Activated naive CD4-positive, alpha-beta T cell treated with anti-CD3 and anti-CD28 coated beads for 36 hours (primary cell): ENCODE data around the gene AGTPBP1. TPM values are rescaled to one million over a fixed set of nuclear protein-coding genes. Genes with fewer than 3 reads are reported as not detected.
"Not testable (repeated sequence)": the region's sequence is repeated elsewhere in the genome, so short reads cannot be mapped to it uniquely, and the experiment has no call there.

ENCODE experiments used
- CTCF ChIA-PET: fragments of 350-600 bp; sonication (Branson Sonifier 250); formaldehyde crosslinking; loops from one replicate; lab custom pipeline; 2021; ENCODE audit warnings: antibody characterized with exemption; lab: Charles Lee
- DNase-seq: peaks from one replicate; pipeline ENCODE4 v3.0.0-alpha.2; 2020
- H3K27ac Mint-ChIP-seq: one replicate; pipeline ENCODE4 v1.8.0; 2021; ENCODE audit warnings: mild to moderate bottlenecking, mixed read lengths
- H3K27me3 Mint-ChIP-seq: one replicate; pipeline ENCODE4 v1.8.0; 2021; ENCODE audit warnings: low read depth, mixed read lengths
- H3K36me3 Mint-ChIP-seq: one replicate; pipeline ENCODE4 v1.8.0; 2021; ENCODE audit warnings: low read depth, mixed read lengths
- H3K4me1 Mint-ChIP-seq: one replicate; pipeline ENCODE4 v1.8.0; 2021; ENCODE audit warnings: low read depth, mixed read lengths
- H3K4me3 Mint-ChIP-seq: one replicate; pipeline ENCODE4 v1.8.0; 2021; ENCODE audit warnings: mild to moderate bottlenecking, moderate library complexity, mixed read lengths
- H3K9me3 Mint-ChIP-seq: one replicate; pipeline ENCODE4 v1.8.0; 2021; ENCODE audit warnings: mixed read lengths
- intact Hi-C: fragments of 100-400 bp; cut with micrococcal nuclease; formaldehyde crosslinking; loops from one replicate; pipeline ENCODE4 v1.15.1; 2023
- total RNA-seq, 2 experiments: library from RNA; stranded (reverse); gene quantifications; one replicate each; pipeline ENCODE4 v1.2.3, GENCODE V29; 2021

AGTPBP1 gene
- total RNA-seq, 2 experiments from 2014 or later = 37.6 to 39.0 TPM

DNA sequence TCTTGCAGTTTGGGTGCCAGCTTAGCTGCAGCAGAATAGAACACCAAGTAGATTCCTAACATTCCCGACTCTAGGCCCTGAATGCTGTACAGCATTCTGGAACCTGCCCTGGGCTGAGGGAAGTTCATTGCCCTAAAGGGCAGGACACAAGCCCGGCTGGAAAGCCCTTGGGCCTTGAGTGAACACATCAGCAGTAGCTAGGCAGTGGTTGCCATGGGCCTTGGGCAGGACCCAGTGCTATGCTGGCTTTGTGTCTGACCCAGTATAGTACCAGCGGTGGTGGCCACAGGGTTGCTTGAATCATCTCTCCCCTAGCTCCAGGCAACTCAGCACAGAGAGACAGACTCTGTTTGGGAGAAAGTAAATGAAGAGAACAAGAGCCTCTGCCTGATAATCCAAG is 137.8 kb downstream of the AGTPBP1 start:
- Mint-ChIP-seq H3K9me3 (no peaks in the 10 kb centered on the region), H3K27me3 (no peaks in the 10 kb centered on the region), H3K36me3 (peaks cover 22% of the 10 kb centered on the region), H3K27ac (no peak overlapping the region), H3K4me3 (no peak overlapping the region), H3K4me1 (peaks cover 2% of the 10 kb centered on the region)
- intact Hi-C loops = no loop called here
- CTCF ChIA-PET = interaction anchor here (0.6 kb wide), 1 partner anchor 32 kb away, joined by 3 read pairs; no protein-coding TSS in a partner anchor
- DNase-seq = no peak

DNA sequence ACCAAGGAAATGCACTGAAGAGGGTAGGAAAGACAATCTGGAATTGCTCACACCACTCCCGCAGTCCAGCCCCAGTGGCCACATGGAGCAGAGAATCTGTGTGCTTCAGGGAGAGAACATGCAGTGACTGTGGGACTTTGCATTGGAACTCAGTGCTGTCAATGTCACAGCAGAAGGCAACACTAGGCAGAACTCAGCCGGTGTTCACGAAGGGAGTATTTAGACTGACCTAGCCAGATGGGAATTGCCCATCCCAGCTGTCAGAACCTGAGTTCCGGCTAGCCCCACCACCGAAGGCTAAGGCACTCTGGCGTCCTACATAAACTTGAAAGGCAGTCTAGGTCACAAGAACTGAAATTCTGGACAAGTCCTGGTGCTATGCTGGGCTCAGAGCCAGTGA is 139.0 kb downstream of the AGTPBP1 start:
- DNase-seq = no peak
- CTCF ChIA-PET = no interaction called here
- H3K4me1 Mint-ChIP-seq = no peaks in the 10 kb centered on the region
- no peaks in the 10 kb centered on the region for H3K9me3 Mint-ChIP-seq
- no peaks in the 10 kb centered on the region for H3K27me3 Mint-ChIP-seq
- H3K27ac Mint-ChIP-seq = no peak overlapping the region
- no peak overlapping the region for H3K4me3 Mint-ChIP-seq
- intact Hi-C loops = no loop called here
- peaks cover 22% of the 10 kb centered on the region for H3K36me3 Mint-ChIP-seq

DNA sequence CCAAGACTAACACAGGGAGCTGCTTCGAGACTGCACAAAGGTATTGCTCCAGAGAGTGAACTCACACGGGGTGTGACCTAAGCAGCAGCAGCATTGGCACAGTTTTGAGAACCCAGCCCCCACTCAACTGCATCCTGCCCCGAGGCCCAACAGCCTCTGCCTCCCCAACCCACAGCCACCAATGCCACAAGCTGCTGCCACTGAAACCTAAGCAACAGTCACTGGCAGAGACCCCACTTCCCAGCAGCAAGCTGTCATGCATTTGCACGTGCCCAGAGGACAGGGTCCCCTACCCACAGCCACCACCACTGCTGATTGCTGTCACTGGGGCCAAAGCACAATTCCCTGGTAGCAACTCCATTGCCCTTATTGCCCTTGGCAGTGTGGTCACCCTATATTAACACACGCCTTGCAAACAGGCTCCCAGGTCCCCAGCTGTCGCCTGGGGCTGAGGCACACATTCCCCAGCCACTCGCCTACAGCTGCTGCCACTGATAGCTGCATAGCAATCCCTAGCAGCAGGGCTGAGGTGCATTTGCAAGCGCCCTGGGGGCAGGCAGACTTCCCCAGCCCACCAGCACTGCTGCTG is 141.0 kb downstream of the AGTPBP1 start:
- Mint-ChIP-seq H3K9me3 (no peaks in the 10 kb centered on the region), H3K4me3 (no peak overlapping the region), H3K36me3 (peaks cover 20% of the 10 kb centered on the region)

DNA sequence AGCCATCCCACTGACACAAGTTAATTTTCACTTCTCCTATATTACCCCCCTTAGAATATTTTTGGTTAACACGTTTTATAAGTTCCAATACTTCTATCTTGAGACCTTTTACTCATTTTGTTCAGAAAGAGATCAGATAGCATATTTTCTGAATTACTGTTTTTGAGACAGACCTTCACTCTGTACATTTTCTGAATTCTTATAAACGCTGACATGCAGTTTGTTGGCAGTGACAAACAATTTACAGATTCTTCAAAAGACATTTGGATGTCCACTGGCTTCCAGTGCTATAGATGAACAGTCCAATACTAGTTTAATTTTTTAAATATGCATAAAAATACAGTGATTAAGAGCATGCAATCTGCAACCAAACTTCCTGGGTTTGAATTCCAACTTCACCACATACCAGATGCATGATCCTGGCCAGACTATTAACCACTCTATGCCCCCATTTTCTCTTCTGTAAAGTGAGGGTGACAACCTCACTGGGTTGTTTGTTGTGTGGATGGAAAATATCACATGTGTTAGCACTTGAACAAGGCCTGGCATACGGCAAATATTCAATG is 142.1 kb downstream of the AGTPBP1 start:
- H3K36me3 Mint-ChIP-seq = peaks cover 19% of the 10 kb centered on the region
- no peaks in the 10 kb centered on the region for H3K9me3 Mint-ChIP-seq
- no peak overlapping the region for H3K27ac Mint-ChIP-seq
- CTCF ChIA-PET = no interaction called here
- no peaks in the 10 kb centered on the region for H3K27me3 Mint-ChIP-seq
- H3K4me3 Mint-ChIP-seq = no peak overlapping the region
- H3K4me1 Mint-ChIP-seq = no peaks in the 10 kb centered on the region
- DNase-seq = no peak
- intact Hi-C loops = no loop called here

More for the DNA sequence above, 141.0 kb downstream of the AGTPBP1 start:
- CTCF ChIA-PET = interaction anchor here (0.6 kb wide), 1 partner anchor 59 kb away, joined by 5 read pairs; no protein-coding TSS in a partner anchor
- peak; percentile 5 for DNase-seq
- Mint-ChIP-seq H3K4me1 (no peaks in the 10 kb centered on the region), H3K27me3 (no peaks in the 10 kb centered on the region), H3K27ac (no peak overlapping the region)
- intact Hi-C loops = no loop called here

DNA sequence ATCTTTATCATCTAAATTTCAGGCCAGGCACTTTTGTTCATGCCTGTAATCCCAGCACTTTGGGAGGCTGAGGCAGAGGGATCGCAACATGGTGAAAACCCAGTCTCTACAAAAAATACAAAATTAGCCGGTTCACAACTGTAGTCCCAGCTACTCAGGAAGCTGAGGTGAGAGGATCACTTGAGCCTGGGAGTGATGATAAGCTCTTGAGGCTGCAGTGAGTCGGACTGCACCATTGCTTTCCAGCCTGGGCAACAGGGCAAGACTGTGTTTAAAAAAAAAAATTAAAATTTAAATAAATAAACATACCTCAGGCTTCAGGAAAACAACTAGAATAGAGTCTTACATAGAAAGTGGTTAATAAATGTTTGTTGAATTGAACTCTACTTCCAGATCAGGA is 147.4 kb downstream of the AGTPBP1 start:
- Mint-ChIP-seq H3K4me3 (no peak overlapping the region), H3K36me3 (peaks cover 11% of the 10 kb centered on the region), H3K4me1 (no peaks in the 10 kb centered on the region), H3K9me3 (no peaks in the 10 kb centered on the region), H3K27ac (no peak overlapping the region), H3K27me3 (no peaks in the 10 kb centered on the region)
- CTCF ChIA-PET = no interaction called here
- intact Hi-C loops = no loop called here
- no peak for DNase-seq

DNA sequence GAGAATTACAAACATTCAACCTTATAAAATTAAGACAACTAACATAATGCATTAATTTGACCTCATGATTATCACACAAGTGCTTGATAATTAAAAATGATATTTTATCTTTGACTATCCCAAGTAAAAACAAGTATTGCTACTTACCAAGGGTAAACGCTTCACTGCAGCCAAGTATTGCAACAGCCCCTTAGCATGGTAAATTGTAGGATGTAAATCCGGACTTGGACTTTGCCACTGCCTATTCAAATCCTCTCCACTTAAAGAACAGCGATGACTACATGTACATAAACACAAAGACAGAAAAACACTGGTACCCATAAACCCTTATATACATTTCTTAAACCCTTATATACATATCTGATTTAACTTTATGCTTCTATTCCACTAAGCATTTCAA is 155.1 kb downstream of the AGTPBP1 start:
- intact Hi-C loops = no loop called here
- H3K4me3 Mint-ChIP-seq = no peak overlapping the region
- H3K9me3 Mint-ChIP-seq = no peaks in the 10 kb centered on the region
- H3K27me3 Mint-ChIP-seq = no peaks in the 10 kb centered on the region
- DNase-seq = no peak
- H3K4me1 Mint-ChIP-seq = no peaks in the 10 kb centered on the region
- CTCF ChIA-PET = no interaction called here
- no peak overlapping the region for H3K27ac Mint-ChIP-seq
- peaks cover 11% of the 10 kb centered on the region for H3K36me3 Mint-ChIP-seq

DNA sequence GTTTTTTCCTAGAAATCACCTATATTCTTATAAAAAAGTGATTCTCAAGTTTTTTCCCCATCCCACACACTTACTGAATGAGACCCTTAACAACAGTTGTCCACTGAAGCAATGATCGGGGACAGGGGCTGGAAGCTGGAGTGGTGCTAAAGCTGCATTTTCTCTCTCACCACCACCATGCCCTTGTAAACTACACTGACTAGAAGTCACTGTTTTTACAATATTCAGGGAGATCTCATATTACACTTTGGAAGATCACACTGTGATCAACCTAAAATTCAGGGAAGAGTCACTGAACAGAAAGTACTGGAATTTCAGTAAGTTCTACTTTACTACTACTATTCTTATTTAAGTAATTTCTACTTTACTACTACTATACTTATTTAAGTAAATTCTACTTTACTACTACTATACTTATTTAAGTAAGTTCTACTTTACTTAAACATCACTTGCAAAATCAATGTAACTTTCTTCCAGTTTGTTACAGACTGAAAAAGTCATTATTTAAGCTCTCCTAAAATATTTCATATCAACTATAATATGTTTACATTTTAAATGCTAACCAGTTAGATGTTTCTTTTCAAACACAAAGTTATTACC is 164.3 kb downstream of the AGTPBP1 start:
- no peaks in the 10 kb centered on the region for H3K4me1 Mint-ChIP-seq
- DNase-seq = no peak
- no peak overlapping the region for H3K27ac Mint-ChIP-seq
- intact Hi-C loops = no loop called here
- H3K36me3 Mint-ChIP-seq = peaks cover 15% of the 10 kb centered on the region
- no peak overlapping the region for H3K4me3 Mint-ChIP-seq
- no peaks in the 10 kb centered on the region for H3K9me3 Mint-ChIP-seq
- H3K27me3 Mint-ChIP-seq = no peaks in the 10 kb centered on the region
- CTCF ChIA-PET = no interaction called here

DNA sequence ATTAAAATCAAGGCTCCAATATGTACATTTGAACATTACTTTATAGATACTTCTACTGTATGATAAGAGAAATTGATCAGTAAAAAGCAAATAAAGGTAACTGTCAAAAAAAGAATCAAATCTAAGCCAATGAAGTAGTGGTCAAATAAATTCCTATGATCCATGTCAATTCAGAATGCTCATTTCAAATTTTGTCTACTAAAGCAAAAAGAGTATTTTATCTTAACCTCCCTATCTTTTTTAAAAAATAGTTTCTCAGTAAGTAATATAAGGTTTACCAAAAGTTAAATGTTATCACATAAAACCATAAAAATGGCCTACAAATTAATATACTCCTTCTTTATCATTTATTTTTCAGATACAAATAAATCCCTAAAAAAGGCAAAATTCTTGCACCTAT is 165.9 kb downstream of the AGTPBP1 start:
- Mint-ChIP-seq H3K36me3 (peaks cover 20% of the 10 kb centered on the region), H3K27ac (no peak overlapping the region), H3K27me3 (no peaks in the 10 kb centered on the region), H3K4me1 (no peaks in the 10 kb centered on the region), H3K9me3 (no peaks in the 10 kb centered on the region), H3K4me3 (no peak overlapping the region)
- CTCF ChIA-PET = no interaction called here
- intact Hi-C loops = no loop called here
- no peak for DNase-seq

DNA sequence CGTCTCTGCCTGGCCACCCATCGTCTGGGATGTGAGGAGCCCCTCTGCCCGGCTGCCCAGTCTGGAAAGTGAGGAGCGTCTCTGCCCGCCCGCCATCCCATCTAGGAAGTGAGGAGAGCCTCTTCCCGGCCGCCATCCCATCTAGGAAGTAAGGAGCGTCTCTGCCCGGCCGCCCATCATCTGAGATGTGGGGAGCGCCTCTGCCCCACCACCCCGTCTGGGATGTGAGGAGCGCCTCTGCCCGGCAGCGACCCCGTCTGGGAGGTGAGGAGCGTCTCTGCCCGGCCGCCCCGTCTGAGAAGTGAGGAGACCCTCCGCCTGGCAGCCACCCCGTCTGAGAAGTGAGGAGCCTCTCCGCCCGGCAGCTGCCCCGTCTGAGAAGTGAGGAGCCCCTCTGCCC is 168.2 kb downstream of the AGTPBP1 start:
- H3K9me3 Mint-ChIP-seq, intact Hi-C loops, H3K4me1 Mint-ChIP-seq, CTCF ChIA-PET, DNase-seq, H3K4me3 Mint-ChIP-seq, H3K27ac Mint-ChIP-seq, H3K27me3 Mint-ChIP-seq: not testable (repeated sequence)
- H3K36me3 Mint-ChIP-seq = peaks cover 20% of the 10 kb centered on the region

DNA sequence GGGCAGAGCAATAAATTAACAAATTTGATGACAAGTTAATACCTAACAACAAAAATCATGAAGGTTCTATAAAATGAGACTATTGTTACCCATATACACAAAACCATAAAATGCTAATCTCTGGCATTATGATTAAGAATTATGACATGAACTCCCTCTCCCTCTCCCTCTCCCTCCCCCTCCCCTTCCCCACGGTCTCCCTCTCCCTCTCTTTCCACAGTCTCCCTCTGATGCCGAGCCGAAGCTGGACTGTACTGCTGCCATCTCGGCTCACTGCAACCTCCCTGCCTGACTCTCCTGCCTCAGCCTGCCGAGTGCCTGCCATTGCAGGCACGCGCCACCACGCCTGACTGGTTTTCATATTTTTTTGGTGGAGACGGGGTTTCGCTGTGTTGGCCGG is 168.8 kb downstream of the AGTPBP1 start:
- CTCF ChIA-PET, intact Hi-C loops, H3K9me3 Mint-ChIP-seq, H3K4me3 Mint-ChIP-seq, H3K27ac Mint-ChIP-seq, H3K4me1 Mint-ChIP-seq, DNase-seq, H3K27me3 Mint-ChIP-seq: not testable (repeated sequence)
- H3K36me3 Mint-ChIP-seq = peaks cover 20% of the 10 kb centered on the region

DNA sequence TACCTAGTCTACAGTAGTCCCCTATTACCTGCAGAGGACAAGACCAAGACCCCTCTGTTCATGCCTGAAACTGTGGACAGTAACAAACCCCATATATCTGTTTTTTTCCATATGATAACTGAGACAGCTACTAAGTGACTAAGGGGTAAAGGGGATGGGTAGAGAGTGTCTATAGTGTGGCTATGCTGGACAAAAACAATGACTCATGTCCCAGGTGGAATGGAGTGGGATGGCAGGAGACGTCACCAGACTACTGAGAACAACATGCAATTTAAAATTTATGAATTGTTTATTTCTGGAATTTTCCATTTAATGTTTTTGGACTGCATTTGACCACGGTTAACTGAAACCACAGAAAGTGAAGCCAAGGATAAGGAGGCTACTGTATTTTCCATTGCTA is 171.8 kb downstream of the AGTPBP1 start:
- no peak overlapping the region for H3K4me3 Mint-ChIP-seq
- DNase-seq = no peak
- H3K4me1 Mint-ChIP-seq = no peaks in the 10 kb centered on the region
- H3K9me3 Mint-ChIP-seq = no peaks in the 10 kb centered on the region
- H3K27me3 Mint-ChIP-seq = no peaks in the 10 kb centered on the region
- CTCF ChIA-PET = no interaction called here
- peaks cover 46% of the 10 kb centered on the region for H3K36me3 Mint-ChIP-seq
- intact Hi-C loops = no loop called here
- no peak overlapping the region for H3K27ac Mint-ChIP-seq

DNA sequence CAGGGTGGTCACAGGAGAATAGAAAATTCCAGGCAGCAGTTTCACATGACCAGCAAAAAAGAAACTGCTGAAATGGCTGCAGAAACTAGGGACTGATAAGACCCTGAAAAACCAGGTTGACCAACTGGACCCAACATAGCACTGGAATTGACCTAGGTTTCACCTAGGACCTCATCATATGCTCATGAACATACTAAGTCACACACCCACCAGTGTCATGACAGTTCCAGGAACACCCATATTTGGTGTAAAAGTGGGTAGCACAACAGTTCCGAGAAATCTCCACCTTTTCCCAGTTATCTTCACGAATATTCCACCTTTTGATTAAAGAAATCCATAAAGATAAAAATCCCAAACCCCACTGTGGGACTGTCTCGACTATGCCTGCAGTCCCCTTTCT is 182.2 kb downstream of the AGTPBP1 start:
- H3K4me1 Mint-ChIP-seq = no peaks in the 10 kb centered on the region
- H3K36me3 Mint-ChIP-seq = peaks cover 10% of the 10 kb centered on the region
- no peaks in the 10 kb centered on the region for H3K27me3 Mint-ChIP-seq
- DNase-seq = no peak
- CTCF ChIA-PET = interaction anchor here (0.6 kb wide), 1 partner anchor 15 kb away, joined by 4 read pairs; no protein-coding TSS in a partner anchor
- no peak overlapping the region for H3K4me3 Mint-ChIP-seq
- no peak overlapping the region for H3K27ac Mint-ChIP-seq
- H3K9me3 Mint-ChIP-seq = no peaks in the 10 kb centered on the region
- intact Hi-C loops = no loop called here

DNA sequence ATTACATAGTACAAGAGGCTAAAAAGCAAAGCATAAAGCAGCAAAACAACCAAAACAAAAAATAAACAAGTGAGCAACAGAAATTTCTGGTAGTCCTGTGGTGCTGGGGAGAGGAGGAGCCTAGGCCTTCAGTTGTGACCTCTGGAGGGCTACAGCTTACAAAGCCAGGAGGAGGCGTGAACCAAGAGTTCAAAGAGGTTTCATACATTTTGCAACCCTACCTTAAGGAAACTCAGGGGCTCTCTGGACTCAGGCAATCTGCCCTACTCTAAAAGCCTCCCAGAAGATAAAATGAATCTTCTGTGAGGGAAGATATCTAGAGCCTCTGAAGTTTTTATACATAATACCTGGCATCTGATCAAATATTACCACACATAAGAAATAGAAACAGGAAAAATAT is 187.4 kb downstream of the AGTPBP1 start:
- DNase-seq = no peak
- intact Hi-C loops = no loop called here
- Mint-ChIP-seq H3K4me3 (no peak overlapping the region), H3K4me1 (peaks cover 4% of the 10 kb centered on the region), H3K27me3 (no peaks in the 10 kb centered on the region), H3K9me3 (no peaks in the 10 kb centered on the region), H3K27ac (no peak overlapping the region), H3K36me3 (peaks cover 8% of the 10 kb centered on the region)
- CTCF ChIA-PET = no interaction called here
